ENCODE results near the gene AGPAT2.

- TF ChIP-seq TOX (CRISPR knock-in tag; IDR thresholded peaks at IDR 0.05; ENCODE audit: borderline replicate concordance) = no peak
- no peak for TF ChIP-seq SNAI2 (CRISPR knock-in tag; IDR thresholded peaks at IDR 0.05)
- TF ChIP-seq ISL1 (CRISPR knock-in tag; IDR thresholded peaks at IDR 0.05) = no peak
- TF ChIP-seq RARB (CRISPR knock-in tag; IDR thresholded peaks at IDR 0.05) = no peak
- TF ChIP-seq PATZ1 (CRISPR knock-in tag; IDR thresholded peaks at IDR 0.05; ENCODE audit: borderline replicate concordance) = no peak
- no peak for TF ChIP-seq ZNF8 (CRISPR knock-in tag; IDR thresholded peaks at IDR 0.05)
- TF ChIP-seq ESRRG (CRISPR knock-in tag; IDR thresholded peaks at IDR 0.05) = no peak
- TF ChIP-seq BACH2 (CRISPR knock-in tag; IDR thresholded peaks at IDR 0.05; ENCODE audit: borderline replicate concordance) = no peak
- TF ChIP-seq ZFP30 (CRISPR knock-in tag; IDR thresholded peaks at IDR 0.05) = no peak
- TF ChIP-seq TCF4 (CRISPR knock-in tag; IDR thresholded peaks at IDR 0.05; ENCODE audit: borderline replicate concordance) = no peak
- TF ChIP-seq POU6F1 (CRISPR knock-in tag; IDR thresholded peaks at IDR 0.05; ENCODE audit: borderline replicate concordance, low read depth) = no peak
- TF ChIP-seq ZFP3 (CRISPR knock-in tag; IDR thresholded peaks at IDR 0.05) = no peak
- TF ChIP-seq ZC3H10 (CRISPR knock-in tag; IDR thresholded peaks at IDR 0.05) = no peak
- TF ChIP-seq ARNTL (CRISPR knock-in tag; IDR thresholded peaks at IDR 0.05; ENCODE audit: borderline replicate concordance, low read depth) = no peak
Observed at GRCh38 chr9:136657974-136658848, 29.0 kb downstream of the AGPAT2 start.

Measured in SK-N-SH treated with all-trans-retinoic acid at 6 μM for 48 hours (cell line).